G401.6 (cell line): ENCODE measurements around the gene TNFAIP1.
"Not testable (repeated sequence)": the region's sequence is repeated elsewhere in the genome, so short reads cannot be mapped to it uniquely, and the experiment has no call there.

Source experiments
- FAIRE-seq: peaks from 2 replicates; lab custom pipeline; 2012; peaks lifted over from hg19 to GRCh38; lab: Jason Lieb, UNC

TNFAIP1 gene

GRCh38 chr17:28335201-28335958, at the start of gene TNFAIP1, which contains the start of gene IFT20:
Gene TNFAIP1, plus strand, starts transcription at chr17:28335761. Its CDS starts 3,761 bp downstream, at chr17:28339522.
Gene IFT20, minus strand, starts transcription at chr17:28335472. Its CDS starts 3,487 bp downstream, at chr17:28331985.
- peak; percentile 98 for FAIRE-seq

GRCh38 chr17:28285965-28286364, 49.6 kb upstream of the TNFAIP1 start:
- FAIRE-seq: no peak

GRCh38 chr17:28290703-28291102, 44.9 kb upstream of the TNFAIP1 start:
- no peak for FAIRE-seq

- no peak for FAIRE-seq
Observed at GRCh38 chr17:28291780-28292330, 43.7 kb upstream of the TNFAIP1 start.

GRCh38 chr17:28292878-28293277, 42.7 kb upstream of the TNFAIP1 start:
- FAIRE-seq: not testable (repeated sequence)

- FAIRE-seq: no peak
Observed at GRCh38 chr17:28293994-28294393, 41.6 kb upstream of the TNFAIP1 start.

- FAIRE-seq: no peak
Observed at GRCh38 chr17:28295677-28296578, 39.6 kb upstream of the TNFAIP1 start.

GRCh38 chr17:28298449-28298848, 37.1 kb upstream of the TNFAIP1 start:
- FAIRE-seq: no peak

- FAIRE-seq: no peak
Observed at GRCh38 chr17:28306954-28307401, 28.6 kb upstream of the TNFAIP1 start.

- FAIRE-seq: no peak
Observed at GRCh38 chr17:28313841-28314240, 21.7 kb upstream of the TNFAIP1 start.

GRCh38 chr17:28315846-28316705, 19.5 kb upstream of the TNFAIP1 start:
- no peak for FAIRE-seq

- no peak for FAIRE-seq
Observed at GRCh38 chr17:28317099-28317965, 18.2 kb upstream of the TNFAIP1 start.

- FAIRE-seq: no peak
Observed at GRCh38 chr17:28317966-28318758, 17.4 kb upstream of the TNFAIP1 start.

GRCh38 chr17:28318759-28319597, 16.6 kb upstream of the TNFAIP1 start, which contains the start of gene TMEM97:
Gene TMEM97, plus strand, starts transcription at chr17:28319200. Its CDS starts 40 bp downstream, at chr17:28319240.
- FAIRE-seq: peak; percentile 94

GRCh38 chr17:28319598-28319935, 16.0 kb upstream of the TNFAIP1 start:
- FAIRE-seq: no peak

GRCh38 chr17:28320215-28321061, 15.1 kb upstream of the TNFAIP1 start:
- no peak for FAIRE-seq

GRCh38 chr17:28324267-28324745, 11.3 kb upstream of the TNFAIP1 start:
- no peak for FAIRE-seq

- FAIRE-seq: no peak
Observed at GRCh38 chr17:28324781-28325180, 10.8 kb upstream of the TNFAIP1 start.
